ENCODE results near the gene TIMM23. TPM values are rescaled to one million over a fixed set of nuclear protein-coding genes. Genes with fewer than 3 reads are reported as not detected.
"Not testable (repeated sequence)": the region's sequence is repeated elsewhere in the genome, so short reads cannot be mapped to it uniquely, and the experiment has no call there.

The TIMM23 gene
- total RNA-seq, 1 donor from 2014 or later, result 93.2 TPM

DNA sequence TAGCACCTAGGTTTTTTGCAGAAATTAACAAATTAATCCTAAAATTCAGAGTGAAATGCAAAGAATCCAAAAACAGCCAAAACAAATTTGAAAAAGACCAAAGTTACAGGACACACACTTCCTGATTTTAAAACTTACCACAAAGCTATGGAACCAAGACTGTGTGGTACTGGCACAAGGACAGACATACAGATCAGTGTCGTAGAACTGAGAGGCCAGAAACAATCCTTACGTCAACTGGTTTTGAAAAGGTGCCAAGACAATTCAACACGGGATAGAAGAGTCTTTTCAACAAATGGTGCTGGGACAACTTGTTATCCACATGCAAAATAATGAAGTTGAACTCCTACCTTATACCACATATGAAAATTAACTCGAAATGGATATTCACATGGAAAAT lies 26.8 kb upstream of the TIMM23 start:
- not testable (repeated sequence) for H3K4me1 Mint-ChIP-seq (ENCODE audit: low read depth, unreplicated experiment); H3K27ac Mint-ChIP-seq (ENCODE audit: unreplicated experiment); H4K20me1 ChIP-seq (ENCODE audit: insufficient read depth, low read length); H3K4me3 ChIP-seq (ENCODE audit: insufficient read depth, low read depth, low read length); H3K27me3 Mint-ChIP-seq (ENCODE audit: low read depth, unreplicated experiment); DNase-seq (ENCODE audit: low read depth); FAIRE-seq; H2AFZ ChIP-seq (ENCODE audit: low read depth, low read length); H3K36me3 Mint-ChIP-seq (ENCODE audit: low read depth, unreplicated experiment); H3K79me2 ChIP-seq (ENCODE audit: insufficient read depth, low read length); H3K27ac ChIP-seq (ENCODE audit: low read depth, low read length); H3K9me3 ChIP-seq (ENCODE audit: insufficient read depth, low read depth, low read length); H3K4me1 ChIP-seq (ENCODE audit: insufficient read depth, low read length); H3K9ac ChIP-seq (ENCODE audit: low read length); H3K36me3 ChIP-seq (ENCODE audit: insufficient read depth, low read length); H3K4me3 Mint-ChIP-seq (ENCODE audit: unreplicated experiment); H3K9me3 Mint-ChIP-seq (ENCODE audit: unreplicated experiment); H3K27me3 ChIP-seq (ENCODE audit: insufficient read depth, low read length); H3K4me2 ChIP-seq (ENCODE audit: low read length)

GRCh38 chr10:45947363-45947762 lies 24.9 kb upstream of the TIMM23 start:
- H3K9ac ChIP-seq (ENCODE audit: low read length); H3K27ac Mint-ChIP-seq (ENCODE audit: unreplicated experiment); H3K36me3 ChIP-seq (ENCODE audit: insufficient read depth, low read length); H3K9me3 ChIP-seq (ENCODE audit: insufficient read depth, low read depth, low read length); H4K20me1 ChIP-seq (ENCODE audit: insufficient read depth, low read length); H3K27me3 Mint-ChIP-seq (ENCODE audit: low read depth, unreplicated experiment); H3K27me3 ChIP-seq (ENCODE audit: insufficient read depth, low read length); H3K79me2 ChIP-seq (ENCODE audit: insufficient read depth, low read length); H3K4me2 ChIP-seq (ENCODE audit: low read length); FAIRE-seq; DNase-seq (ENCODE audit: low read depth); H3K4me1 ChIP-seq (ENCODE audit: insufficient read depth, low read length); H3K4me1 Mint-ChIP-seq (ENCODE audit: low read depth, unreplicated experiment); H3K4me3 ChIP-seq (ENCODE audit: insufficient read depth, low read depth, low read length); H3K9me3 Mint-ChIP-seq (ENCODE audit: unreplicated experiment); H3K27ac ChIP-seq (ENCODE audit: low read depth, low read length); H3K36me3 Mint-ChIP-seq (ENCODE audit: low read depth, unreplicated experiment); H3K4me3 Mint-ChIP-seq (ENCODE audit: unreplicated experiment); H2AFZ ChIP-seq (ENCODE audit: low read depth, low read length): not testable (repeated sequence)

DNA sequence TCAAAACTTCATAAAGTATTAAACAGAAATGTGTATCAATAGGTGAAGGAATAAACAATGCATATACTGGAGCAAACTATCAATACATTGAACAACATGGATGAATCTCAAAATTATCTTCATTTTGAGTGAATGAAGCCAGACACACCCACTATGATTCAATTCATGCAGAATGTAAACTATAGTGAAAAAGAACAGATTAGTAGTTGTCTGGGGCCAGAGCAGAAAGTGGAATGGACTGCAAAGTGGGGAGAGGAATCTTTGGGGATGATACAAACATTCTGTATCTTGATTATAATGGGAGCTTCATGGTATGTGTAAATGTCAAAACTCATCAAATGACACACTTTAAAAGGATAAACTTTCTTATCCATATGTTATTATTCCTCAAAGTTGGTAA lies 23.5 kb upstream of the TIMM23 start:
- not testable (repeated sequence) for H3K4me1 ChIP-seq (ENCODE audit: insufficient read depth, low read length); H3K36me3 ChIP-seq (ENCODE audit: insufficient read depth, low read length); H3K36me3 Mint-ChIP-seq (ENCODE audit: low read depth, unreplicated experiment); H3K27me3 ChIP-seq (ENCODE audit: insufficient read depth, low read length); H4K20me1 ChIP-seq (ENCODE audit: insufficient read depth, low read length); H3K4me1 Mint-ChIP-seq (ENCODE audit: low read depth, unreplicated experiment); H3K9me3 Mint-ChIP-seq (ENCODE audit: unreplicated experiment); H3K27ac ChIP-seq (ENCODE audit: low read depth, low read length); H3K4me2 ChIP-seq (ENCODE audit: low read length); H3K27me3 Mint-ChIP-seq (ENCODE audit: low read depth, unreplicated experiment); H3K9me3 ChIP-seq (ENCODE audit: insufficient read depth, low read depth, low read length); H3K4me3 Mint-ChIP-seq (ENCODE audit: unreplicated experiment); DNase-seq (ENCODE audit: low read depth); FAIRE-seq; H3K27ac Mint-ChIP-seq (ENCODE audit: unreplicated experiment); H2AFZ ChIP-seq (ENCODE audit: low read depth, low read length); H3K4me3 ChIP-seq (ENCODE audit: insufficient read depth, low read depth, low read length); H3K79me2 ChIP-seq (ENCODE audit: insufficient read depth, low read length); H3K9ac ChIP-seq (ENCODE audit: low read length)

GRCh38 chr10:45954367-45954766 lies 17.9 kb upstream of the TIMM23 start:
- not testable (repeated sequence) for H3K9me3 Mint-ChIP-seq (ENCODE audit: unreplicated experiment); H3K36me3 Mint-ChIP-seq (ENCODE audit: low read depth, unreplicated experiment); H3K36me3 ChIP-seq (ENCODE audit: insufficient read depth, low read length); H2AFZ ChIP-seq (ENCODE audit: low read depth, low read length); H3K27ac ChIP-seq (ENCODE audit: low read depth, low read length); H3K4me1 ChIP-seq (ENCODE audit: insufficient read depth, low read length); H3K27me3 ChIP-seq (ENCODE audit: insufficient read depth, low read length); H3K9me3 ChIP-seq (ENCODE audit: insufficient read depth, low read depth, low read length); H4K20me1 ChIP-seq (ENCODE audit: insufficient read depth, low read length); H3K4me3 ChIP-seq (ENCODE audit: insufficient read depth, low read depth, low read length); H3K79me2 ChIP-seq (ENCODE audit: insufficient read depth, low read length); DNase-seq (ENCODE audit: low read depth); FAIRE-seq; H3K9ac ChIP-seq (ENCODE audit: low read length); H3K27ac Mint-ChIP-seq (ENCODE audit: unreplicated experiment); H3K4me3 Mint-ChIP-seq (ENCODE audit: unreplicated experiment); H3K27me3 Mint-ChIP-seq (ENCODE audit: low read depth, unreplicated experiment); H3K4me2 ChIP-seq (ENCODE audit: low read length)
- peaks cover 10% of the 10 kb centered on the region for H3K4me1 Mint-ChIP-seq (ENCODE audit: low read depth, unreplicated experiment)

- H3K4me1 Mint-ChIP-seq (ENCODE audit: low read depth, unreplicated experiment), result peaks cover 10% of the 10 kb centered on the region
- H3K9me3 Mint-ChIP-seq (ENCODE audit: unreplicated experiment), result not testable (repeated sequence)
Measured at GRCh38 chr10:45956634-45957033, 15.7 kb upstream of the TIMM23 start.

GRCh38 chr10:45957928-45958327 lies 14.4 kb upstream of the TIMM23 start:
- not testable (repeated sequence) for H3K4me1 ChIP-seq (ENCODE audit: insufficient read depth, low read length)

More at GRCh38 chr10:45956634-45957033, 15.7 kb upstream of the TIMM23 start:
- not testable (repeated sequence) for H3K4me2 ChIP-seq (ENCODE audit: low read length); H3K27ac ChIP-seq (ENCODE audit: low read depth, low read length); DNase-seq (ENCODE audit: low read depth); H3K79me2 ChIP-seq (ENCODE audit: insufficient read depth, low read length); H3K4me1 ChIP-seq (ENCODE audit: insufficient read depth, low read length); H3K27me3 ChIP-seq (ENCODE audit: insufficient read depth, low read length); H3K36me3 Mint-ChIP-seq (ENCODE audit: low read depth, unreplicated experiment); H4K20me1 ChIP-seq (ENCODE audit: insufficient read depth, low read length); H3K4me3 ChIP-seq (ENCODE audit: insufficient read depth, low read depth, low read length); H3K36me3 ChIP-seq (ENCODE audit: insufficient read depth, low read length); H3K9ac ChIP-seq (ENCODE audit: low read length); H3K4me3 Mint-ChIP-seq (ENCODE audit: unreplicated experiment); H2AFZ ChIP-seq (ENCODE audit: low read depth, low read length); H3K9me3 ChIP-seq (ENCODE audit: insufficient read depth, low read depth, low read length); H3K27me3 Mint-ChIP-seq (ENCODE audit: low read depth, unreplicated experiment); FAIRE-seq
- H3K27ac Mint-ChIP-seq (ENCODE audit: unreplicated experiment), result peak overlapping the region; percentile 69

More at GRCh38 chr10:45957928-45958327, 14.4 kb upstream of the TIMM23 start:
- H3K4me3 Mint-ChIP-seq (ENCODE audit: unreplicated experiment); H2AFZ ChIP-seq (ENCODE audit: low read depth, low read length); H3K36me3 Mint-ChIP-seq (ENCODE audit: low read depth, unreplicated experiment); H3K4me2 ChIP-seq (ENCODE audit: low read length); H3K9me3 ChIP-seq (ENCODE audit: insufficient read depth, low read depth, low read length); H3K27me3 ChIP-seq (ENCODE audit: insufficient read depth, low read length); H3K36me3 ChIP-seq (ENCODE audit: insufficient read depth, low read length); H3K27me3 Mint-ChIP-seq (ENCODE audit: low read depth, unreplicated experiment); H3K27ac ChIP-seq (ENCODE audit: low read depth, low read length); H3K4me3 ChIP-seq (ENCODE audit: insufficient read depth, low read depth, low read length); H4K20me1 ChIP-seq (ENCODE audit: insufficient read depth, low read length); H3K79me2 ChIP-seq (ENCODE audit: insufficient read depth, low read length); H3K9me3 Mint-ChIP-seq (ENCODE audit: unreplicated experiment); DNase-seq (ENCODE audit: low read depth); FAIRE-seq; H3K9ac ChIP-seq (ENCODE audit: low read length): not testable (repeated sequence)
- Mint-ChIP-seq H3K27ac (ENCODE audit: unreplicated experiment) (peak overlapping the region; percentile 89), H3K4me1 (ENCODE audit: low read depth, unreplicated experiment) (peaks cover 10% of the 10 kb centered on the region)

All from astrocyte (in vitro differentiated cells and primary cell).